Upper lobe of right lung (tissue), 1 donor: ENCODE results near the gene SNX30. TPM values are rescaled to one million over a fixed set of nuclear protein-coding genes. Genes with fewer than 3 reads are reported as not detected.

Experiments used
- ATAC-seq: fragments of 200-7000 bp; cut with Tn5 transposase; one replicate; pipeline ENCODE4 v1.9.1; 2020; ENCODE audit warnings: mild to moderate bottlenecking, moderate library complexity
- DNase-seq: peaks from one replicate; pipeline ENCODE4 v3.0.0-alpha.2; 2020
- H3K27ac ChIP-seq: fragments of 200-600 bp; one replicate; pipeline ENCODE4 v1.8.0; 2022
- H3K27me3 ChIP-seq: fragments of 200-600 bp; one replicate; pipeline ENCODE4 v1.8.0; 2022; ENCODE audit warnings: mild to moderate bottlenecking
- H3K36me3 ChIP-seq: fragments of 200-600 bp; one replicate; pipeline ENCODE4 v1.8.0; 2022
- H3K4me1 ChIP-seq: fragments of 200-600 bp; one replicate; pipeline ENCODE4 v1.8.0; 2022
- H3K4me3 ChIP-seq: fragments of 200-600 bp; one replicate; pipeline ENCODE4 v1.8.0; 2022; ENCODE audit warnings: mild to moderate bottlenecking
- H3K9me3 ChIP-seq: fragments of 200-600 bp; one replicate; pipeline ENCODE4 v1.8.0; 2022
- intact Hi-C: fragments of 100-400 bp; cut with DNase I; formaldehyde crosslinking; loops from one replicate; pipeline ENCODE4 v1.11.0; 2022
- total RNA-seq: library from RNA; stranded (reverse); fragmentation: NEBNext Ultra II Directional; extraction: Animal tissue kit (Norgen Biotek cat#: 25700); gene quantifications from one replicate; pipeline ENCODE4 v1.2.1, GENCODE V29; 2021
- TF ChIP-seq, protein P1 (sequence below): fragments of 200-600 bp; IDR thresholded peaks from one replicate; pipeline ENCODE4 v1.8.0; 2022; ENCODE audit warnings: antibody characterized with exemption
- donor health status: DM: no; HTN: yes; CAD: no; lungs with severe emphysema.

The SNX30 gene
- total RNA-seq, 1 donor from 2014 or later, result 76.3 TPM

DNA sequence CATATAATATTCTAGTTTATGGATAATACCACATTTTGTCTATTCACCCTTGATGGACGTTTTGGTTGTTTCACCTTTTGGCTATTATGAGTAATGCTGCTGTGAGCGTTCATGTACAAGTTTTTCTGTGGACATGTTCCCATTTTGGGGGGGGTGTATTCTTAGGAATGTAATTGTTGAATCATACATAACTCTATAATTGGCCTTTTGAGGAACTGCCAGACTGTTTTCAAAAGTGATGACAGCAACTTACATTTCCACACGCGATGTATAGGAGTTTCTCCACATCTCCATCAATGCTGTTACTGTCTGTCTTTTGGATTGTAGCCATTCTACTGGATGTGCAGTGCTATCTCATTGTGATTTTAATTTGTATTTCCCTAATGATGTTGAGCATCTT is 70.3 kb downstream of the SNX30 start:
- no peaks in the 10 kb centered on the region for H3K27me3 ChIP-seq
- no peak overlapping the region for H3K4me3 ChIP-seq
- H3K4me1 ChIP-seq, result peaks cover 33% of the 10 kb centered on the region
- no peak for ATAC-seq
- no peak overlapping the region for H3K27ac ChIP-seq
- intact Hi-C loops, result no loop called here
- H3K36me3 ChIP-seq, result peaks cover 13% of the 10 kb centered on the region
- no peaks in the 10 kb centered on the region for H3K9me3 ChIP-seq
- TF ChIP-seq, protein P1, sequence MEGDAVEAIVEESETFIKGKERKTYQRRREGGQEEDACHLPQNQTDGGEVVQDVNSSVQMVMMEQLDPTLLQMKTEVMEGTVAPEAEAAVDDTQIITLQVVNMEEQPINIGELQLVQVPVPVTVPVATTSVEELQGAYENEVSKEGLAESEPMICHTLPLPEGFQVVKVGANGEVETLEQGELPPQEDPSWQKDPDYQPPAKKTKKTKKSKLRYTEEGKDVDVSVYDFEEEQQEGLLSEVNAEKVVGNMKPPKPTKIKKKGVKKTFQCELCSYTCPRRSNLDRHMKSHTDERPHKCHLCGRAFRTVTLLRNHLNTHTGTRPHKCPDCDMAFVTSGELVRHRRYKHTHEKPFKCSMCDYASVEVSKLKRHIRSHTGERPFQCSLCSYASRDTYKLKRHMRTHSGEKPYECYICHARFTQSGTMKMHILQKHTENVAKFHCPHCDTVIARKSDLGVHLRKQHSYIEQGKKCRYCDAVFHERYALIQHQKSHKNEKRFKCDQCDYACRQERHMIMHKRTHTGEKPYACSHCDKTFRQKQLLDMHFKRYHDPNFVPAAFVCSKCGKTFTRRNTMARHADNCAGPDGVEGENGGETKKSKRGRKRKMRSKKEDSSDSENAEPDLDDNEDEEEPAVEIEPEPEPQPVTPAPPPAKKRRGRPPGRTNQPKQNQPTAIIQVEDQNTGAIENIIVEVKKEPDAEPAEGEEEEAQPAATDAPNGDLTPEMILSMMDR, result no peak
- DNase-seq, result no peak

DNA sequence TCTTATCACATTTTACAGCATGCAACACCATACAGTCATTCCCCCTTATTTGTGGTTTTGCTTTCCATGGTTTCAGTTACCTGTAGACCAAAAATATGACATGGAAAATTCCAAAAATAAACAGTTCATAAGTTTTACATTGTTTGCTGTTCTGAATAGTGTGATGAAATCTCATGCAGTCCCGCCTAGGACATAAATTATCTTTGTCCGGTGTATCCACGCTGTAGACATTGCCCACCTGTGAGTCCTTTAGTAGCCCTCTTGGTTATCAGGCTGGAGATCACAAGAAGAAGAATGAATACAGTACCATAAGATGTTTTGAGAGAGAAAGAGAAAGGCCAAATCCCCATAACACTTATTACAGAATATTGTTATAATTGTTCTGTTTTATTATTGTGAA is 72.1 kb downstream of the SNX30 start:
- Histone ChIP-seq H3K4me1 (peaks cover 21% of the 10 kb centered on the region), H3K4me3 (no peak overlapping the region), H3K9me3 (no peaks in the 10 kb centered on the region), H3K27me3 (no peaks in the 10 kb centered on the region), H3K27ac (no peak overlapping the region), H3K36me3 (peaks cover 12% of the 10 kb centered on the region)
- intact Hi-C loops, result no loop called here
- ATAC-seq, result no peak
- TF ChIP-seq, protein P1, result no peak
- no peak for DNase-seq

DNA sequence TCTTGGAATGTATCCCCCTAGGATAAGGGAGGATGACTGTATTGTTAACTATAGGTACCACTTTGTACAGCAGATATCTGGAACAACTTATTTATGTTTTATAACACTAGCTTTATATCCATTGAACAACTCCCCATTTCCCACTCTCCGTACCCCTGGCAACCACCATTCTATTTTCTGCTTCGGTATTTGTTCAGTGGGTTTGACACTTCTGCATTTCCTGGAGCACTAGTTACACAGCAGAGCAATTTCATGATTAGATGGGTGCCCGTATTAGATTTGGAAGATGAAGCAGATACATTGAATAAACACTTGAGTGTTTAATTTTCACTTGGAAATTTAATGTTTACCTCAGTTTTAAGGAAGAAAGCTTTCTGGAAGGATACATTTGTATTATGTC is 72.7 kb downstream of the SNX30 start:
- Histone ChIP-seq H3K36me3 (peaks cover 6% of the 10 kb centered on the region), H3K4me3 (no peak overlapping the region), H3K4me1 (peaks cover 15% of the 10 kb centered on the region), H3K27ac (no peak overlapping the region), H3K9me3 (no peaks in the 10 kb centered on the region), H3K27me3 (no peaks in the 10 kb centered on the region)
- TF ChIP-seq, protein P1, result no peak
- ATAC-seq, result no peak
- intact Hi-C loops, result no loop called here
- no peak for DNase-seq

DNA sequence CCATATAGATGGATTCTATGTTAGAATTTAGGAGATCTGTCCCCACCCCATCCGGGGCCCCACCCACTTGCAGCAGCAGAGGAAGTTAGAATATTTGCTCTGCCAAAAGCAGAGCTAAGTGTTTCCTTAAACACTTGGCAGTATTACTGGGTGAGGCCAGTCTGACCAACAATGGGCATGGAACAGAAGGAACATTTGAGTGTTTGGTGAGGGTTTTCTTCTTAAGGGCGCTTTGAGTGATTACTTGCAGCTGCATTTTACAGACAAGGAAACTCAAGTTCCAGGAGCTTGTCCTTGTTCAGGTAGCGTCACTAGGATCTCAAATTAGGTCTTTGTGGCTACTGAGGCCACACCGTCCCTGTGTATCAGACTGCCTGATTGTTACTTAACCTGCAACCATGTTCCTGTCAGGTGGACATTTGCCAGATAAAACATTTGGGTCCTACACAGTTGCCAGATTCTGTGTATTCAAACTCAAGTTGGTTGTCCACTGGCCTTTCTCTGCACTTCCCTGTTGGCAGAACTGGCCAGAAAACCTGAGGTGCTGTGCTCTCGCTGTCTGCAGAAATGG is 80.8 kb downstream of the SNX30 start:
- Histone ChIP-seq H3K4me1 (peaks cover 20% of the 10 kb centered on the region), H3K27me3 (no peaks in the 10 kb centered on the region), H3K4me3 (no peak overlapping the region), H3K9me3 (no peaks in the 10 kb centered on the region), H3K27ac (peak overlapping the region; percentile 69), H3K36me3 (peaks cover 9% of the 10 kb centered on the region)
- peak; percentile 92 for ATAC-seq
- intact Hi-C loops, result no loop called here
- peak; percentile 87 for DNase-seq
- TF ChIP-seq, protein P1, result no peak

DNA sequence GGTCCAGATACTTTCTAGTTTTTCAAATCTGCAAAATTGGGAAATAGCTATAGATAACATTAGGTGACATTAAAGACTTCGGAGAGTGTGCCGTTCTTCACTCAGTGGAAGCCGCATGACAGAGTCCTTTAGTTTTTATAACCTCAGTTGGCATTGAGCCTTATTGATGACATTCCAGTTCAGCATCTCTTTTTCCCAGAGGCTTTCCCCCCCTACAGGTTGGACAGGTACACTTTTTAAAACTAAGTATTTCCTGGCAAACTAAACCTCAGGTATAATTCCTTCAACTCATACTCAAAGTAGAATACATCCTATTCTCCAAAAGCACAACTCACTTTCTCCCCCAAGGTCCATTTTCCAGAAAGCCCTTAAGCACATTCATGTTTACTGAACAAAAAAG is 81.4 kb downstream of the SNX30 start:
- Histone ChIP-seq H3K27ac (peak overlapping the region; percentile 69), H3K9me3 (no peaks in the 10 kb centered on the region), H3K4me3 (no peak overlapping the region)

More for the DNA sequence above, 81.4 kb downstream of the SNX30 start:
- TF ChIP-seq, protein P1, result no peak
- Histone ChIP-seq H3K4me1 (peaks cover 20% of the 10 kb centered on the region), H3K27me3 (no peaks in the 10 kb centered on the region), H3K36me3 (peaks cover 15% of the 10 kb centered on the region)
- no peak for ATAC-seq
- intact Hi-C loops, result no loop called here
- no peak for DNase-seq
